HEK293 (cell line): ENCODE data around the gene RNF169.

Source experiments
- CTCF ChIA-PET: fragments of 350-600 bp; formaldehyde crosslinking; extraction: SDS; loops from one replicate; lab custom pipeline; 2021; ENCODE audit warnings: antibody characterized with exemption; lab: Yijun Ruan, JAX
- POLR2A ChIA-PET: fragments of 300-600 bp; formaldehyde crosslinking; extraction: SDS; loops from one replicate; lab custom pipeline; 2020; ENCODE audit warnings: antibody characterized with exemption, inconsistent platforms; lab: Yijun Ruan, JAX
- H3K27ac ChIP-seq: fragments of 200-500 bp; sonication (Bioruptor generic); 2 replicates; pipeline ENCODE4 v1.5.1; 2014; ENCODE audit warnings: low read depth, low read length, control low read depth, inconsistent platforms; ENCODE audit errors: extremely low read depth
- H3K36me3 ChIP-seq, 2 experiments: fragments of 200-500 bp in 1 of 2; sonication (Bioruptor generic) in 1 of 2; 1 replicate in 1 of 2; 2 replicates in 1 of 2; pipeline ENCODE4 v1.5.1; 2014 to 2017; ENCODE audit warnings: inconsistent platforms in 2 of 2, low read length in 2 of 2; ENCODE audit not compliant: control insufficient read depth in 2 of 2, insufficient read depth in 1 of 2
- H3K4me1 ChIP-seq: fragments of 200-500 bp; sonication (Bioruptor generic); 2 replicates; pipeline ENCODE4 v1.5.1; 2014; ENCODE audit warnings: mild to moderate bottlenecking, low read length, inconsistent platforms; ENCODE audit not compliant: control insufficient read depth, insufficient read depth
- H3K4me3 ChIP-seq: 2 replicates; pipeline ENCODE4 v1.5.1; 2011; ENCODE audit warnings: low read depth, mild to moderate bottlenecking, control low read depth, low read length, moderate library complexity
- H3K9me3 ChIP-seq: fragments of 200-500 bp; sonication (Bioruptor generic); 2 replicates; pipeline ENCODE4 v1.5.1; 2014; ENCODE audit warnings: low read depth, low read length, inconsistent platforms; ENCODE audit not compliant: control insufficient read depth, insufficient read depth
- ELK4 ChIP-seq: IDR thresholded peaks from 2 replicates; pipeline ENCODE4 v1.6.1; 2011; ENCODE audit warnings: mild to moderate bottlenecking, low read depth, low read length, borderline replicate concordance
- KLF10 ChIP-seq: fragments of 450-650 bp; IDR thresholded peaks from 2 replicates; pipeline ENCODE4 v1.5.1; 2018; ENCODE audit warnings: missing biosample characterization, mild to moderate bottlenecking, missing genetic modification characterization
- MEIS1 ChIP-seq: sonication (generic); formaldehyde crosslinking; IDR thresholded peaks from 2 replicates; pipeline ENCODE4 v1.8.1; 2022; ENCODE audit warnings: missing genetic modification reagents, mild to moderate bottlenecking, borderline replicate concordance
- SCRT1 ChIP-seq: fragments of 450-650 bp; formaldehyde crosslinking; IDR thresholded peaks from 2 replicates; pipeline ENCODE4 v1.5.1; 2016; ENCODE audit warnings: missing biosample characterization, missing genetic modification characterization, borderline replicate concordance
- SP7 ChIP-seq: fragments of 450-650 bp; formaldehyde crosslinking; IDR thresholded peaks from 2 replicates; pipeline ENCODE4 v1.5.1; 2016; ENCODE audit warnings: missing biosample characterization, missing genetic modification characterization
- ZBTB11 ChIP-seq: fragments of 450-650 bp; formaldehyde crosslinking; conservative IDR thresholded peaks from 2 replicates; pipeline ENCODE4 v1.5.1; 2016; ENCODE audit warnings: low read depth, missing biosample characterization, missing genetic modification characterization
- ZBTB48 ChIP-seq: fragments of 450-650 bp; formaldehyde crosslinking; IDR thresholded peaks from 2 replicates; pipeline ENCODE4 v1.5.1; 2016; ENCODE audit warnings: missing biosample characterization, missing genetic modification characterization
- ZFP37 ChIP-seq: fragments of 450-650 bp; formaldehyde crosslinking; IDR thresholded peaks from 2 replicates; pipeline ENCODE4 v1.5.1; 2016; ENCODE audit warnings: missing biosample characterization, missing genetic modification characterization
- ZNF248 ChIP-seq: fragments of 450-650 bp; formaldehyde crosslinking; IDR thresholded peaks from 2 replicates; pipeline ENCODE4 v1.5.1; 2017; ENCODE audit warnings: missing biosample characterization, missing genetic modification characterization
- ZNF394 ChIP-seq: fragments of 450-650 bp; formaldehyde crosslinking; IDR thresholded peaks from 2 replicates; pipeline ENCODE4 v1.5.1; 2016; ENCODE audit warnings: missing biosample characterization, missing genetic modification characterization, mild to moderate bottlenecking, moderate library complexity, borderline replicate concordance
- ZNF398 ChIP-seq: fragments of 450-650 bp; formaldehyde crosslinking; IDR thresholded peaks from 2 replicates; pipeline ENCODE4 v1.5.1; 2017; ENCODE audit warnings: missing biosample characterization, missing genetic modification characterization
- ZNF426 ChIP-seq: fragments of 450-650 bp; formaldehyde crosslinking; IDR thresholded peaks from 2 replicates; pipeline ENCODE4 v1.5.1; 2017; ENCODE audit warnings: missing biosample characterization, missing genetic modification characterization, mild to moderate bottlenecking, inconsistent platforms, moderate library complexity
- ZNF501 ChIP-seq: fragments of 450-650 bp; formaldehyde crosslinking; IDR thresholded peaks from 2 replicates; pipeline ENCODE4 v1.5.1; 2016; ENCODE audit warnings: missing biosample characterization, missing genetic modification characterization
- ZNF518A ChIP-seq: fragments of 450-650 bp; formaldehyde crosslinking; conservative IDR thresholded peaks from 2 replicates; pipeline ENCODE4 v1.5.1; 2016; ENCODE audit warnings: low read depth, missing biosample characterization, missing genetic modification characterization
- ZNF555 ChIP-seq: fragments of 450-650 bp; formaldehyde crosslinking; conservative IDR thresholded peaks from 2 replicates; pipeline ENCODE4 v1.5.1; 2017; ENCODE audit warnings: missing biosample characterization, mild to moderate bottlenecking, missing genetic modification characterization, inconsistent platforms
- ZNF623 ChIP-seq: fragments of 450-650 bp; formaldehyde crosslinking; IDR thresholded peaks from 2 replicates; pipeline ENCODE4 v1.5.1; 2016; ENCODE audit warnings: missing biosample characterization, missing genetic modification characterization
- ZNF645 ChIP-seq: fragments of 450-650 bp; formaldehyde crosslinking; IDR thresholded peaks from 2 replicates; pipeline ENCODE4; 2016; ENCODE audit warnings: missing biosample characterization, missing genetic modification characterization
- ZNF658 ChIP-seq: fragments of 450-650 bp; formaldehyde crosslinking; IDR thresholded peaks from 2 replicates; pipeline ENCODE4; 2016; ENCODE audit warnings: missing biosample characterization, missing genetic modification characterization
- ZNF664 ChIP-seq: fragments of 450-650 bp; formaldehyde crosslinking; IDR thresholded peaks from 2 replicates; pipeline ENCODE4 v1.5.1; 2016; ENCODE audit warnings: missing biosample characterization, missing genetic modification characterization
- ZNF777 ChIP-seq: fragments of 450-650 bp; formaldehyde crosslinking; IDR thresholded peaks from 2 replicates; pipeline ENCODE4 v1.5.1; 2017; ENCODE audit warnings: missing biosample characterization, missing genetic modification characterization, borderline replicate concordance

The RNF169 gene

GRCh38 chr11:74736031-74736430 is 12.6 kb upstream of the RNF169 start:
- 0 out of 2 replicates have a peak, but pooled peaks have one; percentile 3 for TF ChIP-seq SP7
- TF ChIP-seq ZNF248 (tag by site-specific recombination): no peak
- no peak for TF ChIP-seq ZFP37
- peak; percentile 26 for TF ChIP-seq ZNF555
- 0 out of 2 replicates have a peak, but pooled peaks have one; percentile 26 for TF ChIP-seq ZBTB11 (tag by site-specific recombination)
- TF ChIP-seq ZNF623 (tag by site-specific recombination): peak; percentile 25; the same call in 1 of the 2 replicates
- peak; percentile 55; the same call in 1 of the 2 replicates for TF ChIP-seq ZNF518A (tag by site-specific recombination)
- TF ChIP-seq ZNF501: no peak
- no peak for TF ChIP-seq ZBTB48 (tag by site-specific recombination)
- TF ChIP-seq ZNF394: peak; percentile 50; the same call in 1 of the 2 replicates
- TF ChIP-seq ZNF426: peak; percentile 46
- TF ChIP-seq, all 188 proteins: peak for 7
- no peaks in the 10 kb centered on the region for H3K36me3 ChIP-seq
- ChIA-PET POLR2A (no interaction called here), CTCF (interaction anchor here (0.8 to 2.4 kb wide), 4 partner anchors 9 to 101 kb away, joined by 4 to 8 read pairs (median 5); no protein-coding TSS in a partner anchor)
- H3K4me3 ChIP-seq: no peak overlapping the region
- no peak overlapping the region for H3K27ac ChIP-seq
- no peaks in the 10 kb centered on the region for H3K9me3 ChIP-seq
- H3K4me1 ChIP-seq: no peaks in the 10 kb centered on the region

- CTCF ChIA-PET: interaction anchor here (0.6 to 5.5 kb wide), 32 partner anchors 8 to 859 kb away, joined by 3 to 63 read pairs (median 4); no protein-coding TSS in a partner anchor
- H3K4me1 ChIP-seq: no peaks in the 10 kb centered on the region
- POLR2A ChIA-PET: no interaction called here
- TF ChIP-seq ZNF645 (tag by site-specific recombination): no peak
- no peak for TF ChIP-seq ELK4
- no peak for TF ChIP-seq MEIS1 (CRISPR knock-in tag)
- no peak for TF ChIP-seq ZNF777
- no peak for TF ChIP-seq SCRT1 (tag by site-specific recombination)
- no peak for TF ChIP-seq ZNF398 (tag by site-specific recombination)
- TF ChIP-seq ZNF658 (tag by site-specific recombination): no peak
- no peak for TF ChIP-seq KLF10
- TF ChIP-seq ZNF664 (tag by site-specific recombination): no peak
Measured at GRCh38 chr11:74739546-74740270, 8.9 kb upstream of the RNF169 start.

More at GRCh38 chr11:74739546-74740270, 8.9 kb upstream of the RNF169 start:
- Histone ChIP-seq H3K36me3 (no peaks in the 10 kb centered on the region), H3K27ac (no peak overlapping the region), H3K9me3 (no peaks in the 10 kb centered on the region), H3K4me3 (no peak overlapping the region)
